ENCODE measurements around the gene ERBB3.

The ERBB3 gene

DNA sequence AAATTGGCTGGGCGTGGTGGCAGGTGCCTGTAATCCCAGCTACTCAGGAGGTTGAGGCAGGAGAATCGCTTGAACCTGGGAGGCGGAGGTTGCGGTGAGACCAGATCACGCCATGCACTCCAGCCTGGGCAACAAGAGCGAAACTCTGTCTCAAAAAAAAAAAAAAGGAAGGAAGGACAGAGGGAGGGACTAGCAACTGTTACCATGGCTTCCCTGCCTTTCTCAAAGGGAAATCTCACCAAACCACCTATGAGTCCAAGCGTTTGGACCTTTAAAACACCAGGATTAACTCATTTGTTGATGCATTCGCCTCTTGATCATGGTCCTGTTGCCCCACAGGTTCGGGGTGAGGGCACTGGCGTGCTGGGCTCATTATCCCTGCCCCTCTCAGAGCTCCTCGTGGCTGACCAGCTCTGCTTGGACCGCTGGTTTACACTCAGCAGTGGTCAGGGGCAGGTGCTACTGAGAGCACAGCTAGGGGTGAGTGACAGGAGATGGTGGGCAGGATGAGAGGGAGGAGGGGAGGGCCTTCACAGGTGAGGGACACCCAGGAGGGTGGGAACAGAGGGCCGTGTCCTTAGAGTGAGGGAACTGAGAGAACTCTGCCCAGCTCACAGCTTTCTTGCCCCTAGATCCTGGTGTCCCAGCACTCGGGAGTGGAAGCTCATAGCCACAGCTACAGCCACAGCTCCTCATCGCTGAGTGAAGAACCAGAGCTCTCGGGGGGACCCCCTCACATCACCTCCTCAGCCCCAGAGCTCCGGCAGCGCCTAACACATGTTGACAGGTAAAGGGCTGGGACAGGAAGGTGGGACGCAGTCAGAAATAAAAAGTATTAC lies 62.2 kb downstream of the ERBB3 start:
- DNase-seq, result no peak

- DNase-seq, result no peak
Measured at GRCh38 chr12:56143217-56143616, 63.3 kb downstream of the ERBB3 start.

- DNase-seq, result no peak
Measured at GRCh38 chr12:56143870-56144269, 63.9 kb downstream of the ERBB3 start.

- DNase-seq, result no peak
Measured at GRCh38 chr12:56145217-56145616, 65.3 kb downstream of the ERBB3 start.

GRCh38 chr12:56146492-56147460 lies 66.8 kb downstream of the ERBB3 start:
- DNase-seq, result no peak

GRCh38 chr12:56150563-56150962 lies 70.6 kb downstream of the ERBB3 start:
- DNase-seq, result no peak

GRCh38 chr12:56151672-56152131 lies 71.7 kb downstream of the ERBB3 start:
- peak; percentile 56 to 77 for DNase-seq

GRCh38 chr12:56152132-56152755 lies 72.3 kb downstream of the ERBB3 start, which contains the start of gene MYL6B:
MYL6B (plus strand) TSS chr12:56152587; CDS start chr12:56153919, 1,332 bp downstream.
- DNase-seq, result peak; percentile 76 to 95
